HG02884 (cell line): Measurements from ENCODE around the gene RNF19B.

Experiments used
- ATAC-seq: cut with Tn5 transposase; IDR thresholded peaks from one replicate; pipeline ENCODE4 v1.9.1; 2021; ENCODE audit warnings: mild to moderate bottlenecking, moderate library complexity; ENCODE audit not compliant: unreplicated experiment

The RNF19B gene

DNA sequence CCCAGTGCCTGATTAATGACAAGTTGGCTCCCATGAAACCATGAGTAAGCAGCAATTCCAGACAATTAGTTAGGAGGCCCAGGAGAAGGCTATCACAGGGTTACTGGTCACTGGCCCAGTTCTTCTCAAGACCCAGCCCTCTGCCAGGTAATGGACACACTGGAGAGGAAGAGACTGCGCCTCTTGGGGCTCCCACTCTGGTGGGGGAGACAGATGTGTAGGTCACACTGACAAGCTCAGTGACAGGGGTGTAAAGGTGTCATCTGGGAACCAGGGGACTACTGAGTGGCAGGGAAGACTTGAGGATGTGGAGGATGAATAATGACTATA is 73.4 kb downstream of the RNF19B start:
- no peak for ATAC-seq

DNA sequence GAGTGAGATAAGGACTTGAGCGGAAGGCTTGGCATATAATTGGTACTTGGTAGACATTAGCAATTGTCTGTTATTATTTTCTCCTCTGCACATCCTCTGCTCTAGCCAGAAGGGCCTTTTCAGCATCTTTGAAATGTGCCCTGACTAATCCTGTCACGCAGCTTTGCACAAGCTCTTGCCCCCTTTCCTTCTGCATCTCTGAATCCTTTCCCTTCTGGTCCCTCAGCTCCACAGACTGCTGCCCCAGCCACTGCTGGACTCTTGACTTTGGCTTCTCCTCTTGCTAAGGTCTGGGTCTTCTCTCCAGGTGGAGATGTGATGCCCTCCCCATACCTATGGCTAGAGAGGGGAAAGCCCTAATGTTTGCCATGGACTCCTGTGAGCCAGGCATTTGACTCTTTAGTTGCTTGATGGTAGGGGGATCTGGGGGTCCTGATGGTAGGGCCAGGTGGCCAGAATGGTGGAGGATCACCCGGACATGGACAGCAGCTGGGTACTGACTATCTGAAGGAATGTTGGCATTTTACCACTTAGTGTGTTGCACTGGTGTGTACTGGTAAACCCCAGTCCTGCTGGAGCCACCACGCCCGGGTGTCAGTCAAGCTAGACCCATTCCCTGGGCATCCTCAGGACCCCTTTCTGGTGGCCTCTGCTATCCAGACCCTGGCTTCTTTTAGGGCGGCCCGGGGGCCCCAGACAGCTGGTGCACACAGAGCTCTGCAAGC is 73.9 kb downstream of the RNF19B start:
- ATAC-seq = no peak

DNA sequence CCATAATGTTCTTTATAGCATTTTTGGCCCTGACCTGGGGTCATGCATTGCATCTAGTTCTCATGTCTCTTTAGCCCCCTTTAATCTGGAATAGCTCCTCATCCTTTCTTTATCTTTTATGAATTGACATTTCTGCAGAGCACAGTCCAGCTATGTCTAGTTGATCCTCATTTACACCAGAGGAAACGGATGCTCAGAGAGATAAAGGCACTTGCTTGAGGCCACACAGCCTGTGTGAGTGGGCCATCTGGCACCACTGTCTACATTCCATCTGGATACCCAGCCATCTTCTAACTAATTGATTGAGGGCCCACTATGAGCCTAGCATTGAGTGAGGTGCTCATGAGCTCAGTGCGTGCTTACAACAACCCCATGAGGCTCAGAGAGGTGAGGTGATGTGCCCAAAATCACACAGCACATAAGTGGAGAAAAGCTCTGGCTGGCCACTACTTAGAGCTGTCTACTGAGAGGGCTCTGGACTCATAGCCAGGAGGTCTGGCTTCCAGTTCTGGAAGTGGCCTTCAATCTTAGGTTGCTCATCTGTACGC is 74.8 kb downstream of the RNF19B start:
- ATAC-seq = no peak

DNA sequence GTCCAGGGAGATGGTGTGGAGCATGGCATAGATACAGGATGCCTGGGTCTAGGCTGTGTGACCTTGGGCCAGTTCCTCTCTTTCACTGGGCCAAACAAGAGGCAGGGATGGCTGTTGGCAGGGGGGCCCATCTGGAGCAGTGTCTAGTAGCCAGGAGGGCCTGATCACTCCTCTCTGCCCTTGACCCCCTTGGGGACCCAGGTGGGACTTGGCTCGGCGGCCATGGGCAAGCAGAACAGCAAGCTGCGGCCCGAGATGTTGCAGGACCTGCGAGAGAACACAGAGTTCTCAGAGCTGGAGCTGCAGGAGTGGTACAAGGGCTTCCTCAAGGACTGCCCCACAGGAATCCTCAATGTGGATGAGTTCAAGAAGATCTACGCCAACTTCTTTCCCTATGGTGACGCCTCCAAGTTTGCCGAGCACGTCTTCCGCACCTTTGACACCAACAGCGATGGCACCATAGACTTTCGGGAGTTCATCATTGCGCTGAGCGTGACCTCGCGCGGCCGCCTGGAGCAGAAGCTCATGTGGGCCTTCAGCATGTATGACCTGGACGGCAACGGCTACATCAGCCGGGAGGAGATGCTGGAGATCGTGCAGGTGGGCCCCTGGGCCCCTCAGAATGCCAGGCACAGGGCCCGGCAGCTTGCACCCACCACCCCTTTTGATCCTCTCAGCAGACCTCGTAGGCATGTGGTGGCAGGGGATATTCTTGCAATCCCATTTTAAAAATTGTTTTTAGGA is 75.8 kb downstream of the RNF19B start:
- no peak for ATAC-seq

DNA sequence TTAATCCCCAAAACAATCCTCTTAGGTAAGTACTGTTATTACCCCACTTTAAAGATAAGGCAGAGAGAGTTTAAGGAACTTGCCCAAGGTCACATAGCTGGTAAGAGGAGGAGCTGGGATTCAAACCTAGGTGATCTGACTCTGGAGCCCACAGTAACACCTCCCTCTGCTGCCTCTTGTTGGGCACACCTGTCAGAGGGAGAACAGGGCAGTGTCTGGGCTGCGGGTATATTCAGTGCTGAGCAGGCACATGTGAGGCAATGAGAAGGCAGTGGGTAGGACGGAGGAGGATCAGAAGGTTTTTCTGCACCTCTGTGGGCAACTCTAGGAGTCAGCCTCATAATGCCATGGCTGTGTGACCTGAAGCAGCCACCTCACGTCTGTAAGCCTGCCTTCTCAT is 76.5 kb downstream of the RNF19B start:
- ATAC-seq = no peak

DNA sequence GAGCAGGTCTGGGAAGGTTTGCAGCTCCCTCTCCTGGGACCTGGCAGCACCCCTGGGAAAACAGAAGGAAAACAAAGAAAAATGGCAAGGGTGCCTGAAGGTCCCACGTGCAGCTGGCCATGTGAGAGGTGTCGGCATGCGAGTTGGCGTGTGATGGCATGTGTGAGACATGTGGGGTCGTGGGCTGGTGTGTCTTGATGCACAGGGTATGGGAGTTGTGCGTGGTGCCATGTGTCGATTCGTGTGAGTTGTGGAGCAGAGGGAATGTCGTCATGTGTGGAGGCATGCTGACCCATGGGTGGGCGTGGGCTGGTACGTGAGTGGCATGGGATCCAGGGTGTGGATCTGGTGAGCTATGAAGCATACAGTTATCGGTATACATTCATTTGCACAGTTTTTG is 77.0 kb downstream of the RNF19B start:
- ATAC-seq = no peak

DNA sequence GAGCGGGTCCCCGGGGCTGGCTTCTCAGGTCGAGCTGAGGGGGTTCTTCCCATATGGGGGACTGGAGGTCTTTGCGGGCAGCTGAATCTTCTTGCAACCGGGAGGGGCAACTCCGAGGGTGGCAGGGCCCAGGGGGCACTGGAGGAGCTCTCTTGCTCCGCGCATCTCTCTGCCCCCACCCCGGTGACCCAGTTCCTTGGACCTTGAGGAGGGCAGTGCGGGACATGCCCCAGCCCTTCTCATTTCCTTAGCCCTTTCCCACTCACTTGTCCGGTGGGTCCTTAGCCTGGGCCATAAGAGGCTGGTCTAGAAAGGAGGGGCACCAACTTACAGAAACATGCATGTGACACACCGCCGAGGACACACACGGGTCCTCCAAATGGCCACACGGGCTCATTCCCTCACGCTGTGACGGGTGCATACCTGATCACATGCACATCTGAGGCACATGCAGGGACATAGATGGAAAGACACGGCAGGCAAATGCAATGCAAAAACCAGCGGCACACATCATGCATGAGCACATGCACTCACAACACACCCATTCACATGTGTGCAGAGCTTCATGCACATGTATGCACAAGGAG is 77.7 kb downstream of the RNF19B start:
- ATAC-seq = no peak
